Endodermal cell (in vitro differentiated cells): ENCODE measurements around the gene TGIF1. TPM values are rescaled to one million over a fixed set of nuclear protein-coding genes. Genes with fewer than 3 reads are reported as not detected.

ENCODE experiments used
- DNase-seq: peaks from one replicate; pipeline ENCODE4 v3.0.0-alpha.2; 2017
- H3K27ac ChIP-seq: 2 replicates; pipeline ENCODE4 v1.5.1; 2013; ENCODE audit warnings: mild to moderate bottlenecking, low read depth, low read length, moderate library complexity
- H3K27me3 ChIP-seq: 2 replicates; pipeline ENCODE4 v1.6.1; 2013; ENCODE audit warnings: mild to moderate bottlenecking, low read length, moderate library complexity; ENCODE audit not compliant: insufficient read depth, control insufficient read depth, poor library complexity, severe bottlenecking
- H3K36me3 ChIP-seq: 2 replicates; pipeline ENCODE4 v1.7.0; 2013; ENCODE audit warnings: mild to moderate bottlenecking, low read length, moderate library complexity; ENCODE audit not compliant: control insufficient read depth, insufficient read depth
- H3K4me1 ChIP-seq: one replicate; pipeline ENCODE4 v1.7.0; 2013; ENCODE audit warnings: low read length; ENCODE audit not compliant: control insufficient read depth, insufficient read depth
- H3K4me3 ChIP-seq: 2 replicates; pipeline ENCODE4 v1.5.1; 2013; ENCODE audit warnings: mild to moderate bottlenecking, low read length, moderate library complexity
- H3K9ac ChIP-seq: 2 replicates; pipeline ENCODE4 v1.6.1; 2013; ENCODE audit warnings: mild to moderate bottlenecking, low read length, moderate library complexity; ENCODE audit not compliant: poor library complexity, severe bottlenecking; ENCODE audit errors: extremely low read depth
- H3K9me3 ChIP-seq: 2 replicates; pipeline ENCODE4 v1.6.1; 2013; ENCODE audit warnings: mild to moderate bottlenecking, low read length, moderate library complexity; ENCODE audit not compliant: control insufficient read depth
- H3K27ac Mint-ChIP-seq: 2 replicates; pipeline ENCODE4 v1.8.0; 2020; ENCODE audit warnings: mixed read lengths
- H3K27me3 Mint-ChIP-seq: 2 replicates; pipeline ENCODE4 v1.8.0; 2021; ENCODE audit warnings: mild to moderate bottlenecking, mixed read lengths; ENCODE audit not compliant: insufficient read depth
- H3K36me3 Mint-ChIP-seq: 2 replicates; pipeline ENCODE4 v1.8.0; 2020; ENCODE audit warnings: low read depth, mixed read lengths
- H3K4me1 Mint-ChIP-seq: 2 replicates; pipeline ENCODE4 v1.8.0; 2020; ENCODE audit warnings: mixed read lengths
- H3K4me3 Mint-ChIP-seq: 2 replicates; pipeline ENCODE4 v1.8.0; 2020; ENCODE audit warnings: mild to moderate bottlenecking, moderate library complexity, mixed read lengths
- H3K9me3 Mint-ChIP-seq: 2 replicates; pipeline ENCODE4 v1.8.0; 2020; ENCODE audit warnings: mild to moderate bottlenecking, mixed read lengths
- CTCF ChIP-seq: fragments of 200-600 bp; sonication (generic); conservative IDR thresholded peaks from 2 replicates; pipeline ENCODE4 v1.5.0; 2021; ENCODE audit warnings: antibody characterized with exemption, mild to moderate bottlenecking
- WGBS, 2 experiments: methylation state at CpG; one replicate each; pipeline versions ENCODE4 v1.1.5 to v1.1.7; 2013; ENCODE audit warnings: missing lambda C conversion rate in 2 of 2, mixed read lengths in 1 of 2; ENCODE audit not compliant: insufficient coverage in 1 of 2, insufficient read length in 1 of 2; 5-methylcytosine and 5-hydroxymethylcytosine counted together
- total RNA-seq, 2 donors: library from RNA; stranded (reverse); fragmentation: NEBNext Ultra II Directional in 1 of 2; extraction: Animal tissue kit (Norgen Biotek cat#: 25700) in 1 of 2; gene quantifications; 2 replicates in 1 of 2; 3 replicates in 1 of 2; pipeline ENCODE4 v1.2.1, GENCODE V29; 2021

The TGIF1 gene
- total RNA-seq, 2 donors from 2014 or later: 417 to 575 TPM

DNA sequence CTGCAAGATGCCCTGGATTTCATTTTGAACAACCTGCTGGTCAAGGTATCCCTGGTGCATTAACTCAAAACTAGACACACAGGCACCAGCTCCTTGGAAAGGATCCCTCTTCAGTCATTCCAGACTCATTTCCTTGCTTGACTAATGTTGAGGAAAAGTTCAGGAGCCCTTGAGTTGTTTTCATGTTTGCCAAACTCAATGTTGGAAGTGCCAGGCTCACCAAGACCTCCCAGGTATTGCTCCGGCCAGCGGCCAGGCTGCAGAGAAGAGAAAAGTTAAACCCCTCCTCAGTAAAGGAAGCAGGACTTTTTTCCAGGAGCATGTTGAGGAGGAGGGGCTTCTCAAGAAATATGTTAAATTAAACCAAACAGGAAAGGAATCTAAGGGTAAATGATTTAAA is 42.7 kb downstream of the TGIF1 start:
- no peaks in the 10 kb centered on the region for H3K36me3 Mint-ChIP-seq
- Histone ChIP-seq H3K4me3 (no peak overlapping the region), H3K36me3 (no peaks in the 10 kb centered on the region), H3K27ac (no peak overlapping the region), H3K9me3 (peaks cover 6% of the 10 kb centered on the region), H3K4me1 (no peaks in the 10 kb centered on the region), H3K27me3 (peaks cover 5% of the 10 kb centered on the region), H3K9ac (no peak overlapping the region)
- no peaks in the 10 kb centered on the region for H3K9me3 Mint-ChIP-seq
- WGBS, 2 experiments: 100% methylated on average over 2 of the region's 2 CpGs; no CpG with 5 or more reads in 1 of the 2 experiments
- no peak for DNase-seq
- no peak overlapping the region for H3K4me3 Mint-ChIP-seq
- peaks cover 3% of the 10 kb centered on the region for H3K27me3 Mint-ChIP-seq
- H3K27ac Mint-ChIP-seq: no peak overlapping the region
- H3K4me1 Mint-ChIP-seq: peaks cover 41% of the 10 kb centered on the region
- no peak for TF ChIP-seq CTCF

- Mint-ChIP-seq H3K4me1 (peaks cover 47% of the 10 kb centered on the region), H3K9me3 (no peaks in the 10 kb centered on the region), H3K36me3 (no peaks in the 10 kb centered on the region), H3K27ac (peak overlapping the region; percentile 32), H3K27me3 (peaks cover 13% of the 10 kb centered on the region), H3K4me3 (no peak overlapping the region)
- Histone ChIP-seq H3K9me3 (peaks cover 6% of the 10 kb centered on the region), H3K4me3 (no peak overlapping the region), H3K27ac (no peak overlapping the region), H3K4me1 (no peaks in the 10 kb centered on the region), H3K27me3 (peaks cover 15% of the 10 kb centered on the region), H3K36me3 (no peaks in the 10 kb centered on the region), H3K9ac (no peak overlapping the region)
- DNase-seq: no peak
- 88 to 92% methylated on average over 7 to 9 of the region's 9 CpGs for WGBS, 2 experiments
- no peak for TF ChIP-seq CTCF
These were observed 43.7 kb downstream of the TGIF1 start for GRCh38 chr18:3493501-3494244.

DNA sequence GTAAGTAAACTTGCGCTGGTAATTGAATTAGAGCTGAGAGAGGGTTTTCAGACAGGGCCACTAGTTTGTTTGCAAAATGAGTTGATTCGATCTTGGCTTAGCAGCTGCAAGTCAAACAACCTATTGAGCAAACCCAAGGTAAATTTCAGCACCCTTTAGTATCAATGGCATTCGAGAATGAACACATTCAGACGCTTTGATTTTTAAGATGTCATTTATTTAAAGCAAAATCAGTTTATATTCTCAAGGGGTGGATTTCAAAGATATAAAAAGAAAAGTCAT is 44.2 kb downstream of the TGIF1 start:
- Mint-ChIP-seq H3K4me3 (no peak overlapping the region), H3K27ac (peak overlapping the region; percentile 32), H3K4me1 (peaks cover 49% of the 10 kb centered on the region), H3K36me3 (no peaks in the 10 kb centered on the region), H3K9me3 (no peaks in the 10 kb centered on the region), H3K27me3 (peaks cover 14% of the 10 kb centered on the region)
- Histone ChIP-seq H3K36me3 (no peaks in the 10 kb centered on the region), H3K27ac (no peak overlapping the region), H3K4me3 (no peak overlapping the region), H3K9ac (no peak overlapping the region), H3K27me3 (peaks cover 16% of the 10 kb centered on the region), H3K4me1 (no peaks in the 10 kb centered on the region), H3K9me3 (peaks cover 6% of the 10 kb centered on the region)
- no peak for TF ChIP-seq CTCF
- 80 to 84% methylated on average over 2 to 4 of the region's 4 CpGs for WGBS, 2 experiments
- no peak for DNase-seq
